Medulla oblongata (tissue), 1 donor: Measurements from ENCODE around the gene LCP1.
A peak's percentile ranks its signal among the peaks of the same experiment; 100 is the strongest.

Source experiments
- DNase-seq: peaks from one replicate; pipeline ENCODE4 v3.0.0-alpha.2; 2015; ENCODE audit errors: extremely low spot score

Gene LCP1

GRCh38 chr13:46101002-46101401 is 81.0 kb downstream of the LCP1 start:
- DNase-seq = no peak

GRCh38 chr13:46100191-46100815 is 81.7 kb downstream of the LCP1 start:
- peak; percentile 48 for DNase-seq

- no peak for DNase-seq
Observed at GRCh38 chr13:46097663-46098062, 84.3 kb downstream of the LCP1 start.

GRCh38 chr13:46097015-46097414 is 85.0 kb downstream of the LCP1 start:
- DNase-seq = no peak

DNA sequence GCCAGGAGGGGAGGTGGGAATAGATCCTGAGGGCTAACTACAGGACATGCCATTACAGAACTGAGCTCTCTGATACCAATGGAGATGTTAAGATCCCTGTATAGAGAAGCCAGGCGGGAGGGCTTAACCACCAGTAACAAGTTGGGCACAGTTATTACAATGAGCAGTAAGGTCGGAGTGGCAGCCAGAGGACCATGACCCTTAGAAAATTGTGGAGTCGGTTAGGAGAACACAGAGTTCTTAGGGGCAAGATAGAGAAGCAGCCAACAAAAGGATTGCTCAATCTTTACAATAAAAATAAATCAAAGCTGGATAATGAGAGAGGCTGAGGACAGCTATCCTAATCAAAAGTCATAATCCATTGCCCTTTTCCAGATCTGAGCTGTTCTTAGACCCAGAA is 87.5 kb downstream of the LCP1 start:
- no peak for DNase-seq

DNA sequence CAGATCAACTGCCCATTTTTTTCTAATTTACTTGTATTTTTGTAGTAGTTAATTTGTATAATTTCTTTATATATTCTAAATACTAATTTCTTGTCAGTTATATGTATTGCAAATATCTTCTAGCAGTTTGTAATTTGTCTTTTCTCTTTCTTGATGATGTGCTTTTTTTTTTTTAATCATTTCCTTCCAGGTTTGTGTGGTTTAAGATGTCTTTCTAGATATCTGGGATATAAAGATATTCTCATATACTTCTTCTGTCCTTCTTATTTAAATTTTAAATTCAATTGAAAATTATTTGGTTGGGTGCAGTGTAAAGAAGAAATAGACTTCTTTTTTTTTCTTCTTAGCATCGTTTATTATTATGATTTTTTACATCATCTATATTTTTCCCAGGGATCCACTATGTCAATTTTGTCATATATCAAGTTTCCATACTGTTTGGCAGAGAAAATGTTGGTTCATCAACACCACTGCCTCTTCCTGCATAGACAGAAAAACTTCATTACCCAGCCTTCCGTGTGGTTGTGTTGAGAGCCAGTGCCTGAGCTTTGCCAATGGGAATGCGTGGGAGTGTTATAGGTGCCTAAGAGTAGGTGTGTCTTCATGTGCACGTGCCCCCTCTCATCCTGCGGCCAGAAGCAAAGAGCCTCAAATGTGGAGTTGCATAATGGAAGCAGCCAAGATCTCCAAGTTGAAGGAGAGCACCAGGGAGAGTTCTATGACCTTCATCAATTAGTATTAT is 93.0 kb downstream of the LCP1 start:
- no peak for DNase-seq

DNA sequence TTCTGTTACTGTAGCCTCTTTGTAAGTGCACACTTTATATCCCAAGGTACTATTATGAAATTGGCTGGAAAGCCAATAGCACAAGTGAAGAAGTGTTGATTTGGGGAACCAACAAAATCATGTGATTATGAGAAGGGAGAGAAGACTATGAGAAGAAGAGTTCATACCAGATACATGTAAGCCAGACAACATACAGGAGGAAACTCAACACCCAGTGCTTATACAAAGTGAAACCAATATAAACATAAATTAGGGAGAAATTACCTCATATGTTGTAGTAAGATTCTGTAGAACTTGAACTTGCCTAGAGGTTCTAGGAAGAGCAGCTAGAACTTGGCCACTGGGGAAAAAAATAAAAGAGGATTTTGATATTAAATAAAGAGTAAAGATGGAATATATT is 94.5 kb downstream of the LCP1 start:
- DNase-seq = no peak

- DNase-seq = no peak
Observed at GRCh38 chr13:46086985-46087384, 95.0 kb downstream of the LCP1 start.

DNA sequence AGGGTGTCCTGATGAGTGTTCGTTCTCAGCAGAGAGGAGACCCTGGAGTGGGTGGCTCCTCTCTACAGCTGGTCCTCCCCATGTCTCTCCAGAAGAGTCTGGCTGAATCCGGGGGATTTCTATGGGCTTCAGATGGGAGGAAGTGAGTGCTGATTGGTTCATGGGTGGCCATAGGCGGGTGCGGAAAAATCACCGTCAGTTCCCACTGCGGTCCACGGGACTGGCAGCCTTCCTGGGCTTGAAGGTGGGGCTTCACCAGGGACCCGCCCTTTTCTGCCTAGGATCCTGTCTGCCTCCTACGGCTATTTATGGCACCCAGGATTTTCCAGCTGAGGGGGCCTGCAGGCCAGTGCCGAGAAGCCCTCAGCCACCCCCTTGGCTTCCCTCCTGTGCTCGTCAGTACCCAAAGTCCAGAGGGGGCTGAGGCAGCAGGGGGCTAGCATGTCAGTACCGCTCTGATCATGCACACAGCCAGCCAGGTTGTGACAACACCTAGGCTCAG is 95.5 kb downstream of the LCP1 start:
- no peak for DNase-seq

GRCh38 chr13:46085737-46086136 is 96.2 kb downstream of the LCP1 start:
- no peak for DNase-seq

GRCh38 chr13:46082324-46082723 is 99.7 kb downstream of the LCP1 start:
- DNase-seq = no peak

- no peak for DNase-seq
Observed at GRCh38 chr13:46079770-46080169, 102.2 kb downstream of the LCP1 start.

- no peak for DNase-seq
Observed at GRCh38 chr13:46077265-46077664, 104.7 kb downstream of the LCP1 start.

DNA sequence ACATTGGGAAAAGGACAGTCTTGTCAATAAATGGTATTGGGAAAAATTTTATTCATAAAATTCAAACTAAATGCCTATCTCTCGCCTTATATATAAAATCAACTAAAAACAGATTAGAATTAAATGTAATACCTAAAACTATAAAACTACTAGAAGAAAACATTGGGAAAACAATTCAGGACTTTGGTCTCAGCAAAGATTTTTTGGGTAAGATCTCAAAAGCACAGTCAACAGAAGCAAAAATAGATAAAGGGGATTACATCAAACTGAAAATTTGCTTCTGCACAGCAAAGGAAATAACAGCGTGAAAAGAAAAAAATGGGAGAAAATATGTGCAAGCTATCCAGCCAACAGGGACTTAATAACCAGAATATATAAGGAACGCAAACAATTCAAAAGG is 105.2 kb downstream of the LCP1 start:
- DNase-seq = no peak
